Psoas muscle (tissue), 8 donors: ENCODE measurements around the gene ARFGEF3. TPM values are rescaled to one million over a fixed set of nuclear protein-coding genes. Genes with fewer than 3 reads are reported as not detected.

Source experiments
- ATAC-seq, 4 donors: fragments of 200-7000 bp; cut with Tn5 transposase; one replicate each; pipeline ENCODE4 v1.9.1; 2020; ENCODE audit warnings: moderate library complexity in 3 of 4, mild to moderate bottlenecking in 2 of 4
- DNase-seq, 2 donors: peaks; one replicate each; pipeline ENCODE4 v3.0.0-alpha.2; 2020
- H3K27ac ChIP-seq: fragments of 200-600 bp; one replicate; pipeline ENCODE4 v1.8.0; 2022
- H3K27me3 ChIP-seq, 3 donors: fragments of 200-600 bp in 1 of 3; one replicate each; pipeline versions ENCODE4 v1.6.1 to v1.8.0; 2013 to 2022; ENCODE audit warnings: low read length in 2 of 3, mild to moderate bottlenecking in 2 of 3, moderate library complexity in 1 of 3; ENCODE audit not compliant: insufficient read depth in 3 of 3
- H3K36me3 ChIP-seq, 2 donors: fragments of 200-600 bp in 1 of 2; one replicate each; pipeline versions ENCODE4 v1.6.1 to v1.8.0; 2013 to 2022; ENCODE audit warnings: low read depth in 1 of 2, mild to moderate bottlenecking in 1 of 2, moderate library complexity in 1 of 2; ENCODE audit not compliant: insufficient read depth in 1 of 2
- H3K4me1 ChIP-seq: fragments of 200-600 bp; one replicate; pipeline ENCODE4 v1.8.0; 2022
- H3K4me3 ChIP-seq: fragments of 200-600 bp; one replicate; pipeline ENCODE4 v1.8.0; 2022; ENCODE audit warnings: mild to moderate bottlenecking
- H3K9me3 ChIP-seq: fragments of 200-600 bp; one replicate; pipeline ENCODE4 v1.8.0; 2022
- WGBS, 3 donors: extraction: QIAGEN DNeasy Blood & Tissue Kit; methylation state at CpG; one replicate each; pipeline versions ENCODE4 v1.1.6 to v1.1.7; 2013; 5-methylcytosine and 5-hydroxymethylcytosine counted together
- intact Hi-C, 2 donors: fragments of 100-400 bp; cut with DNase I; formaldehyde crosslinking; loops; one replicate each; pipeline versions ENCODE4 v1.11.0 to v1.14.2; 2022
- polyA plus RNA-seq, 3 donors: library from polyadenylated mRNA; stranded (reverse); fragments of 200-250 nt; gene quantifications; one replicate each; pipeline ENCODE4 v1.2.3, GENCODE V29; 2013
- total RNA-seq, 4 donors: library from RNA; stranded (reverse); fragmentation: NEBNext Ultra II Directional in 2 of 4; extraction: Animal tissue kit (Norgen Biotek cat#: 25700) in 2 of 4; gene quantifications; one replicate each; pipeline versions ENCODE4 v1.2.1 to v1.2.4, GENCODE V29; 2021 to 2023
- TF ChIP-seq, protein P1 (sequence below): fragments of 200-600 bp; IDR thresholded peaks from one replicate; pipeline ENCODE4 v1.8.0; 2022; ENCODE audit warnings: antibody characterized with exemption
- donor health status: healthy with polysubstance abuse.
- donor health status: DM: no; HTN: no; CAD: no; lungs with moderate emphysema.
- donor health status: Bipolar disorder and iron deficiency.
- donor health status: healthy.
- donor health status: DM: yes; HTN: yes; CAD: no.
- donor health status: DM: no; HTN: no; CAD: no.
- donor health status: DM: no; HTN: no; CAD: no.
- donor health status: DM: yes; HTN: yes; CAD: no.

ARFGEF3 gene
- total and polyA plus RNA-seq, 7 donors, result 0.20 to 18.4 (median 0.38) TPM

- no peaks in the 10 kb centered on the region for H3K4me1 ChIP-seq
- no peaks in the 10 kb centered on the region for H3K27me3 ChIP-seq
- 59 to 66% (median 61%) methylated on average over 13 of the region's 13 CpGs for WGBS, 3 donors
- intact Hi-C loops, result no loop called here
- no peak overlapping the region for H3K27ac ChIP-seq
- no peak overlapping the region for H3K4me3 ChIP-seq
- ATAC-seq (no peak), DNase-seq (no peak)
- no peaks in the 10 kb centered on the region for H3K9me3 ChIP-seq
- TF ChIP-seq, protein P1, sequence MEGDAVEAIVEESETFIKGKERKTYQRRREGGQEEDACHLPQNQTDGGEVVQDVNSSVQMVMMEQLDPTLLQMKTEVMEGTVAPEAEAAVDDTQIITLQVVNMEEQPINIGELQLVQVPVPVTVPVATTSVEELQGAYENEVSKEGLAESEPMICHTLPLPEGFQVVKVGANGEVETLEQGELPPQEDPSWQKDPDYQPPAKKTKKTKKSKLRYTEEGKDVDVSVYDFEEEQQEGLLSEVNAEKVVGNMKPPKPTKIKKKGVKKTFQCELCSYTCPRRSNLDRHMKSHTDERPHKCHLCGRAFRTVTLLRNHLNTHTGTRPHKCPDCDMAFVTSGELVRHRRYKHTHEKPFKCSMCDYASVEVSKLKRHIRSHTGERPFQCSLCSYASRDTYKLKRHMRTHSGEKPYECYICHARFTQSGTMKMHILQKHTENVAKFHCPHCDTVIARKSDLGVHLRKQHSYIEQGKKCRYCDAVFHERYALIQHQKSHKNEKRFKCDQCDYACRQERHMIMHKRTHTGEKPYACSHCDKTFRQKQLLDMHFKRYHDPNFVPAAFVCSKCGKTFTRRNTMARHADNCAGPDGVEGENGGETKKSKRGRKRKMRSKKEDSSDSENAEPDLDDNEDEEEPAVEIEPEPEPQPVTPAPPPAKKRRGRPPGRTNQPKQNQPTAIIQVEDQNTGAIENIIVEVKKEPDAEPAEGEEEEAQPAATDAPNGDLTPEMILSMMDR, result no peak
- no peaks in the 10 kb centered on the region for H3K36me3 ChIP-seq
These were observed 78.9 kb downstream of the ARFGEF3 start for GRCh38 chr6:138240476-138241245.

DNA sequence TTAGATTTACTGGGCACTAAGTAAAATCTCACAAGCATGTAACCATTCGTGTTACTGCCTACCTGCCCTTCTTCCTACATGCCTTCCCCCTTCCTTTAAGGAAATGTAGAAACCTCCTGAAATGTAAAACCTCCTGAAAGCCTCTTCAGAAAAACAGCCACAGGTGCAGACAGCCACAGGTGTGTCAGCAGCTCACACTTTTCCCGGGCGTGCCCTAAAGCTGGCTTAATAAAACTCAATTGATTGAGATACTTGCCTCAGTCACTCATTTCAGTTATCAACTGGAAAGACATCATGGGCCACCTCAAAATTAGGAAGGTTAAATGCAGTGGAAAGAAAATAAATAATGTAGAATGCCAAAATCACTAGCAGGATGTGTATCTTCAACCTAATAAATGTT is 79.6 kb downstream of the ARFGEF3 start:
- no peaks in the 10 kb centered on the region for H3K36me3 ChIP-seq
- no peak overlapping the region for H3K4me3 ChIP-seq
- intact Hi-C loops, result no loop called here
- H3K9me3 ChIP-seq, result no peaks in the 10 kb centered on the region
- no peaks in the 10 kb centered on the region for H3K4me1 ChIP-seq
- 77 to 84% (median 83%) methylated on average over 3 of the region's 3 CpGs for WGBS, 3 donors
- TF ChIP-seq, protein P1, result no peak
- DNase-seq (no peak), ATAC-seq (no peak)
- H3K27ac ChIP-seq, result no peak overlapping the region
- H3K27me3 ChIP-seq, result no peaks in the 10 kb centered on the region

DNA sequence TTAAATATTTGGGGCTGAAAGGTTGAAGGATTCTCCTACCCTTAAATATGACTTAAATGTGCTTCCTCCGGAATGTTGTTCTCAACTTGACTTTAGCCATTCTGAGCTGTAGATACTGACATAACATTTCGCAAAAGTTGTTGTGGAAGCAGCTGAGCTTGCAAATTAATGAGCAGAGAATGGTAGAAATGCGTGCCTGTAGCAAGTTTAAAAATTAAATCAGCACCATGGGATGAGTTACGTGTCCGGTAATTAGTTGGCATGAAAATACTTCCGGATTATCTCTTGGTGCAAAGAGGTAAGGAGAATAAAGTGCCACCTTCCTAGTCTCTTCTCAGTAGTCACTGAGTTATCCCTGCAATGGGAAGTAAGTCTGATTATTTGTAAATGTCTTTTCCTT is 80.2 kb downstream of the ARFGEF3 start:
- H3K27me3 ChIP-seq, result no peaks in the 10 kb centered on the region
- ATAC-seq, result no peak
- no peak for DNase-seq
- H3K9me3 ChIP-seq, result no peaks in the 10 kb centered on the region
- intact Hi-C loops, result no loop called here
- H3K4me3 ChIP-seq, result no peak overlapping the region
- no peak overlapping the region for H3K27ac ChIP-seq
- WGBS, 3 donors, result 63 to 78% (median 76%) methylated on average over 6 of the region's 6 CpGs
- H3K36me3 ChIP-seq, result no peaks in the 10 kb centered on the region
- TF ChIP-seq, protein P1, result no peak
- no peaks in the 10 kb centered on the region for H3K4me1 ChIP-seq

GRCh38 chr6:138242987-138243592 is 81.4 kb downstream of the ARFGEF3 start:
- Histone ChIP-seq H3K27ac (no peak overlapping the region), H3K9me3 (no peaks in the 10 kb centered on the region), H3K4me1 (no peaks in the 10 kb centered on the region), H3K27me3 (no peaks in the 10 kb centered on the region), H3K4me3 (no peak overlapping the region), H3K36me3 (no peaks in the 10 kb centered on the region)
- 82 to 85% (median 84%) methylated on average over 4 of the region's 4 CpGs for WGBS, 3 donors
- ATAC-seq (no peak), DNase-seq (no peak)
- intact Hi-C loops, result no loop called here
- TF ChIP-seq, protein P1, result no peak
